SK-N-SH treated with all-trans-retinoic acid at 6 μM for 48 hours (cell line): ENCODE data around the gene S100A16.

ENCODE experiments used
- ATAC-seq: fragments of 200-7000 bp; cut with Tn5 transposase; 3 replicates; pipeline ENCODE4 v1.9.1; 2020; ENCODE audit warnings: mild to moderate bottlenecking, moderate library complexity
- CREB5 ChIP-seq: fragments of 250-450 bp; sonication (Bioruptor Pico); IDR thresholded peaks from 2 replicates; pipeline ENCODE4 v1.5.1; 2020; ENCODE audit warnings: low read depth, mild to moderate bottlenecking, moderate library complexity
- CSDC2 ChIP-seq: fragments of 250-450 bp; sonication (Bioruptor Pico); IDR thresholded peaks from 2 replicates; pipeline ENCODE4 v1.5.0; 2020; ENCODE audit warnings: mild to moderate bottlenecking, moderate library complexity
- CSRNP3 ChIP-seq: fragments of 250-450 bp; sonication (Bioruptor Pico); IDR thresholded peaks from 2 replicates; pipeline ENCODE4 v1.5.1; 2021; ENCODE audit warnings: mild to moderate bottlenecking, moderate library complexity
- ESRRG ChIP-seq: fragments of 250-450 bp; sonication (Bioruptor Pico); IDR thresholded peaks from 2 replicates; pipeline ENCODE4 v1.6.1; 2021; ENCODE audit warnings: mild to moderate bottlenecking
- GLIS3 ChIP-seq: fragments of 250-450 bp; sonication (Bioruptor Pico); IDR thresholded peaks from 2 replicates; pipeline ENCODE4 v1.5.0; 2020; ENCODE audit warnings: mild to moderate bottlenecking, moderate library complexity
- ISL1 ChIP-seq: fragments of 250-450 bp; sonication (Bioruptor Pico); IDR thresholded peaks from 2 replicates; pipeline ENCODE4 v2.1.2; 2022; ENCODE audit warnings: mild to moderate bottlenecking, moderate library complexity
- OSR1 ChIP-seq: fragments of 250-450 bp; sonication (Bioruptor Pico); IDR thresholded peaks from 2 replicates; pipeline ENCODE4 v1.8.0; 2022; ENCODE audit warnings: moderate library complexity, mild to moderate bottlenecking, inconsistent platforms
- PATZ1 ChIP-seq: fragments of 250-450 bp; sonication (Bioruptor Pico); IDR thresholded peaks from 2 replicates; pipeline ENCODE4 v1.8.0; 2020; ENCODE audit warnings: mild to moderate bottlenecking, moderate library complexity, borderline replicate concordance
- POU6F1 ChIP-seq: fragments of 250-450 bp; sonication (Bioruptor Pico); IDR thresholded peaks from 2 replicates; pipeline ENCODE4 v1.8.0; 2021; ENCODE audit warnings: low read depth, mild to moderate bottlenecking, moderate library complexity, borderline replicate concordance
- PPARA ChIP-seq: fragments of 250-450 bp; sonication (Bioruptor Pico); IDR thresholded peaks from 2 replicates; pipeline ENCODE4 v1.5.0; 2020; ENCODE audit warnings: mild to moderate bottlenecking, borderline replicate concordance
- RARB ChIP-seq: fragments of 250-450 bp; sonication (Bioruptor Pico); IDR thresholded peaks from 2 replicates; pipeline ENCODE4 v1.8.0; 2021; ENCODE audit warnings: mild to moderate bottlenecking, moderate library complexity
- SNAI2 ChIP-seq: fragments of 250-450 bp; sonication (Bioruptor Pico); IDR thresholded peaks from 2 replicates; pipeline ENCODE4 v1.5.0; 2020; ENCODE audit warnings: mild to moderate bottlenecking, moderate library complexity
- TCF4 ChIP-seq: fragments of 250-450 bp; sonication (Bioruptor Pico); IDR thresholded peaks from 2 replicates; pipeline ENCODE4 v1.8.0; 2021; ENCODE audit warnings: mild to moderate bottlenecking, moderate library complexity, borderline replicate concordance
- TOX ChIP-seq: fragments of 250-450 bp; sonication (Bioruptor Pico); IDR thresholded peaks from 2 replicates; pipeline ENCODE4 v1.8.0; 2021; ENCODE audit warnings: mild to moderate bottlenecking, moderate library complexity, borderline replicate concordance
- TSHZ2 ChIP-seq: fragments of 250-450 bp; sonication (Bioruptor Pico); IDR thresholded peaks from 2 replicates; pipeline ENCODE4 v1.5.0; 2020; ENCODE audit warnings: mild to moderate bottlenecking, moderate library complexity
- ZC3H10 ChIP-seq: fragments of 250-450 bp; sonication (Bioruptor Pico); IDR thresholded peaks from 2 replicates; pipeline ENCODE4 v1.5.1; 2021; ENCODE audit warnings: mild to moderate bottlenecking, moderate library complexity
- ZFP3 ChIP-seq: fragments of 250-450 bp; sonication (Bioruptor Pico); IDR thresholded peaks from 2 replicates; pipeline ENCODE4 v1.5.0; 2020; ENCODE audit warnings: mild to moderate bottlenecking, moderate library complexity
- ZFP30 ChIP-seq: fragments of 450-650 bp; formaldehyde crosslinking; IDR thresholded peaks from 2 replicates; pipeline ENCODE4 v1.5.0; 2022; ENCODE audit warnings: mild to moderate bottlenecking, moderate library complexity
- ZNF565 ChIP-seq: fragments of 450-650 bp; formaldehyde crosslinking; conservative IDR thresholded peaks from 2 replicates; pipeline ENCODE4 v1.5.0; 2020; ENCODE audit warnings: low read depth, mild to moderate bottlenecking, moderate library complexity
- ZNF70 ChIP-seq: fragments of 450-650 bp; formaldehyde crosslinking; IDR thresholded peaks from 2 replicates; pipeline ENCODE4 v1.5.0; 2020; ENCODE audit warnings: mild to moderate bottlenecking, moderate library complexity
- ZNF8 ChIP-seq: fragments of 450-650 bp; formaldehyde crosslinking; IDR thresholded peaks from 2 replicates; pipeline ENCODE4 v1.5.0; 2020; ENCODE audit warnings: mild to moderate bottlenecking, moderate library complexity

The S100A16 gene

GRCh38 chr1:153646672-153647345, 33.9 kb upstream of the S100A16 start:
- ATAC-seq, result peak; percentile 6
- no peak for TF ChIP-seq ZNF565 (CRISPR knock-in tag)
- TF ChIP-seq TCF4 (CRISPR knock-in tag), result no peak
- no peak for TF ChIP-seq ZFP3
- no peak for TF ChIP-seq ISL1 (CRISPR knock-in tag)
- TF ChIP-seq OSR1 (CRISPR knock-in tag), result no peak
- TF ChIP-seq GLIS3 (CRISPR knock-in tag), result no peak
- TF ChIP-seq, all 23 proteins: peak for 0

GRCh38 chr1:153643816-153644215, 30.9 kb upstream of the S100A16 start:
- TF ChIP-seq ZNF8 (CRISPR knock-in tag) (no peak), TSHZ2 (CRISPR knock-in tag) (no peak), RARB (no peak), ISL1 (CRISPR knock-in tag) (no peak), OSR1 (CRISPR knock-in tag) (no peak), CSRNP3 (CRISPR knock-in tag) (no peak), ESRRG (CRISPR knock-in tag) (no peak), PATZ1 (CRISPR knock-in tag) (no peak), GLIS3 (CRISPR knock-in tag) (no peak)
- no peak for ATAC-seq

- TF ChIP-seq ZNF565 (CRISPR knock-in tag) (no peak), OSR1 (CRISPR knock-in tag) (no peak), POU6F1 (CRISPR knock-in tag) (no peak), ESRRG (CRISPR knock-in tag) (no peak), CSDC2 (CRISPR knock-in tag) (no peak), SNAI2 (CRISPR knock-in tag) (no peak)
- ATAC-seq, result no peak
Measured at GRCh38 chr1:153643100-153643499, 30.2 kb upstream of the S100A16 start.

GRCh38 chr1:153642161-153642560, 29.2 kb upstream of the S100A16 start:
- no peak for ATAC-seq
- TF ChIP-seq RARB (no peak), ZNF565 (CRISPR knock-in tag) (no peak), ISL1 (CRISPR knock-in tag) (no peak), TOX (no peak), OSR1 (CRISPR knock-in tag) (no peak), TCF4 (CRISPR knock-in tag) (no peak), CREB5 (CRISPR knock-in tag) (no peak), ZFP30 (CRISPR knock-in tag) (no peak), ZC3H10 (CRISPR knock-in tag) (no peak), CSRNP3 (CRISPR knock-in tag) (no peak), SNAI2 (CRISPR knock-in tag) (no peak), PATZ1 (CRISPR knock-in tag) (no peak), ESRRG (CRISPR knock-in tag) (no peak), ZNF8 (CRISPR knock-in tag) (no peak), ZFP3 (no peak), CSDC2 (CRISPR knock-in tag) (no peak), PPARA (CRISPR knock-in tag) (no peak), ZNF70 (CRISPR knock-in tag) (no peak)
